T-helper 1 cell treated with Interleukin-12 subunit alpha and Interleukin-12 subunit beta and Interleukin-4 antibody, amounts not matched to agents 30 ng/mL and 1 ng/mL, for 36 hours (primary cell): ENCODE data around the gene VBP1. TPM values are rescaled to one million over a fixed set of nuclear protein-coding genes. Genes with fewer than 3 reads are reported as not detected.
"Not testable (repeated sequence)": the region's sequence is repeated elsewhere in the genome, so short reads cannot be mapped to it uniquely, and the experiment has no call there.

Experiments used
- intact Hi-C: fragments of 100-400 bp; cut with micrococcal nuclease; formaldehyde crosslinking; loops from one replicate; pipeline ENCODE4 v1.15.1; 2024
- total RNA-seq: library from RNA; stranded (reverse); gene quantifications from 2 replicates; pipeline ENCODE4 v1.2.3, GENCODE V29; 2022

VBP1 gene, protein sequence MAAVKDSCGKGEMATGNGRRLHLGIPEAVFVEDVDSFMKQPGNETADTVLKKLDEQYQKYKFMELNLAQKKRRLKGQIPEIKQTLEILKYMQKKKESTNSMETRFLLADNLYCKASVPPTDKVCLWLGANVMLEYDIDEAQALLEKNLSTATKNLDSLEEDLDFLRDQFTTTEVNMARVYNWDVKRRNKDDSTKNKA
- 62.7 and 68.8 TPM in 2 replicates for total RNA-seq

DNA sequence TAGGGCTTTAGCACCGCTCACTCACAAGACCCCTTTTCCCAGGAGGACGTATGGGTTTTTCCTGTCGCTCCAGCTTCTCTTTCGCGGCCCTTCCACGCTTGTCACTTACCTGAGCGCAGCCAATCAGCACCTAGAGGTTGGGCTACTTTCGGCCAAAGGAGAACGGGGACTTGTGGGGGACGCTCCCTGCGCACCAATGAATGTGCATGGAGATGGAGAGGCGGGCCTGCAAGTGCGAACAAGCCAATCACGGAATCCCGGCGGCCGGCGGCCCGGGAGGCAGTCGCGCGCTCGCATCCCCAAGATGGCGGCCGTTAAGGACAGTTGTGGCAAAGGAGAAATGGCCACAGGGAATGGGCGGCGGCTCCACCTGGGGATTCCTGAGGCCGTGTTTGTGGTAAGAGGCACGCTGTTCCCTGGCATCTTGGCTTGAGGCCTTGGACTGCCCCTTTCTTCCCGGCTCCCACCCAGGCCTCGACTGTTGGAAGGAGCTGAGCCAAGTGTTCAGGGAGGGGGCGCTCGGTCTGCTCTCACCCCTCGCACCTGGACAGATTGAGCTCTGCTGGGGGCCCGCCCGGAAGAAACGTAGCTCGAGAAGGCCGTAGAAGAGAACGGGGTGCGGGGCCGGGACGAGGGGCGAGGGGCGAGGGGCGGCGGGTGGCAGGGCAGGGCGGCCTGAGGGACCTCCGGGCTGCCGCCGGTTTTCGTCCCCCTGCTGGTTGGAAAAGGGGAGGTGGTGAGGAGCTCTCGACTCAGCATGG lies at the start of gene VBP1:
Gene VBP1, plus strand, starts transcription at position 282 of the 761 bp plus-strand sequence. Its CDS starts 23 bp downstream, at position 305.
- intact Hi-C loops: loop anchor here (1.0 to 2.0 kb wide), 8 partner anchors 27 to 664 kb away; partner anchors contain the start of genes BRCC3, CMC4, FUNDC2 and MTCP1

- intact Hi-C loops: no loop called here
These were observed 46.4 kb upstream of the VBP1 start for GRCh38 chrX:155169881-155170280.

DNA sequence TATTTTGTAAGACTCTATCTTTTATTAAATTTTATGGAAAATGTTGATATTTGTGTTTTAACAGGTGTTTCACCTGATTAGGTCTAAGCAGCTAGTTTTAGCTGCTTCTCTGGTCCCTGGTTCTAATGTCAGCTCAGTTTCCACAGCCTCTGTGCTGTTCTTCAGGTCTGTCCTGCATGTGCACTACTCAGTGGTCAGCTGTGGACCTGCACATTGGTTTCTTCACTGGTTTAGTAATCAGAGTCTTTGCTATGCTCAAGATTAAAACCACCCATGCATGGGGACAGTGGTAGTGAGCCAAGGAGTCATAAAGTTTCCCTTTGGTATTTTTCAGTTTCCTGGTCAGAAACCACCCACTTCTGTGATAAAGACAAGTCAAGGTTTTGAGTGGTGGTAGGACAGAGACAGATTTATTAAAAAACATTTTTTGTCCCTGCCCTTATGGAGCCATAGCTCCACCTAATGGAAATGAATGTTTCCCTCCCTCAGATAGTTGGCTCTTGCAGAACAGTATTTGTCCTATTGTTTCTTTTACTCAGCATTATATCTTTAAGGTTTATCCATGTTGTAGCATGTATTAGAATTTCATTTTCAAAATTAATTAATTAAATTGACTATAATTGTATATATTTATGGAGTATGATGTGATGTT lies 36.8 kb upstream of the VBP1 start:
- intact Hi-C loops: no loop called here

DNA sequence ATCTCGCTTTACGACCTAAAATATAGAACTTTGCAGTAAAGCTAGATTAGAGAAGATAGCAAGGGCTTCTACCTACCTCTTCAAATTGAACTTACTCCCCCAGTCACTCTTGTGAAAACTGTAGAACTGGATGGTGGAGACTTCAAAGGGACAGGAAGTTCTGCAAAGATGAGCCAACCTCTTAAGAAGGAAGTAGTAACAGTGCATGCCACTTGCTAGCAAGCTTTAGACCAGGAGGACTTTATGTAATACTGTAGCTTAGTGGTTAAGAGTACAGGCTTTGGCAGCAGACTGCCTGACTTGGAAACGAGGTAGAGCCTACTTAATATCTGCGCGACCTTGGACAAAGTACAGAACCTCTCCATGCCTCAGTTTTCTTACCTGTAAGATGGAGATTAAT lies 27.5 kb upstream of the VBP1 start:
- intact Hi-C loops: loop anchor here (1.0 kb wide), 1 partner anchor 28 kb away; the partner anchor contains the start of gene VBP1

- intact Hi-C loops: no loop called here
These were observed 5.1 kb upstream of the VBP1 start for GRCh38 chrX:155211208-155211607.

- intact Hi-C loops: no loop called here
These were observed 2.5 kb upstream of the VBP1 start for GRCh38 chrX:155213731-155214130.

GRCh38 chrX:155215443-155216178 lies 649 bp upstream of the VBP1 start:
- intact Hi-C loops: loop anchor here (1.0 to 2.0 kb wide), 8 partner anchors 26 to 665 kb away; partner anchors contain the start of genes BRCC3, CMC4, FUNDC2 and MTCP1

GRCh38 chrX:155216940-155217440 lies 730 bp downstream of the VBP1 start:
- intact Hi-C loops: loop anchor here (1.0 to 2.0 kb wide), 8 partner anchors 28 to 664 kb away; partner anchors contain the start of genes BRCC3, CMC4, FUNDC2 and MTCP1

- intact Hi-C loops: no loop called here
These were observed 2.5 kb downstream of the VBP1 start for GRCh38 chrX:155218777-155219176.

DNA sequence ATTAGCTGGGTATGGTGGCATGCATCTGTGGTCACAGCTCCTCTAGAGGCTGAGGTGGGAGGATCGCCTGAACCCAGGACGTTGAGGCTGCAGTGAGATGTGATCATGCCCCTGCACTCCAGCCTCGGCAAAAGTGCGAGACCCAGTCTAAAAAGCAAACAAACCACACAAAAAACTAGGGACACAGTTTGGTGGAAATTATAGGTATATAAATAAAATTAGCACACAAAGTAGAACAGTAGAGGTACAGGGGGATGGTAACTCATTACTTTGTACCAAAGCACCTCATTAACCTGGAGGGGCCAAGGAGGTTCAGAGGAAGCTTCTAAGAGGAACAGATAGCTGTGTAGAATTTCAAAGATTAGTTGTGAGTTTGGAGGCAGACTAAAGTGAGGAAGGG lies 5.1 kb downstream of the VBP1 start:
- intact Hi-C loops: no loop called here

DNA sequence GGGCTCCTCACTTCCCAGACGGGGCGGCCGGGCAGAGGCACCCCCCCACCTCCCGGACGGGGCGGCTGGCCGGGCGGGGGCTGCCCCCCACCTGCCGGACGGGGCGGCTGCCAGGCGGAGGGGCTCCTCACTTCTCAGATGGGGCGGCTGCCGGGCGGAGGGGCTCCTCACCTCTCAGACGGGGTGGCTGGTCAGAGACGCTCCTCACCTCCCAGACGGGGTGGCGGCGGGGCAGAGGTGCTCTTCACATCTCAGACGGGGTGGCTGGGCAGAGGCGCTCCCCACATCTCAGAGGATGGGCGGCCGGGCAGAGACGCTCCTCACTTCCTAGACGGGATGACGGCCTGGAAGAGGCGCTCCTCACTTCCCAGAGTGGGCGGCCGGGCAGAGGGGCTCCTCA lies 7.5 kb downstream of the VBP1 start:
- intact Hi-C loops: not testable (repeated sequence)

DNA sequence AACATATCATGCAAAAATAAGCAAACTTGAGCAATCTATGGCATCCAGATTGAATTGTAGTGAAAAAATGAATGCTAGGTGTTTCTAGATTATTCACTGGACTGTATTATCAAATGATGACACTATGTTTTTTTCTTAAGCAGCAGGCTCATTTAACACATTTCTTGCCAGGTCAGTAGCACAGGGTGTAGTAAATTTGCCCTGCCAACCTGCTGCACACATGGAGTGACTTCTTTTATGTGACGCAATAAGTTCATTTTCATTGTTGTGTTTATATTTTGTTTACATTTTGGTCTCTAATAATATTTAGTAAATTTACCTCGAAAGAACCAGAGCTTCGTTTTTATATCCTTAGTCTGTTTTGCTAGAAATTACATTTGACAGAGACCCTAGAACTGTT lies 9.5 kb downstream of the VBP1 start:
- intact Hi-C loops: no loop called here

DNA sequence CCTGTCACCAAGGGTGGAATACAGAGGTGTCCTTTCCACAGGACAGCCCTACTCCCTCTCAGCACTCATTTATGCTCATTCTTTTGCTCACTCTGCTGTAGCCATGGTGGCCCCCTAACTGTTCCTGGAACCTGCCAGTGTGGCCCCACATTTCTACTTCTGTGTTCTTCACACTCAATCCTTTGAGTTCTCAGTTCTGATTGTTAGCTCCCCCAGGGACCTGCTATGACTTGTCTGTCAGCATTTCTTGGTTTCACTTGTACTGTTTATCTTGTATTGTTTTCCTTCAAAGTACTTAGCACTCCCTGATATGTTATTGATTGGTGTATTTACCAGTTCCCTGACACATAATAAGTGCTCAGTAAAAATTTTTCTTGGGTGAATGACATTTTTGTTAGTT lies 14.9 kb downstream of the VBP1 start:
- intact Hi-C loops: no loop called here

DNA sequence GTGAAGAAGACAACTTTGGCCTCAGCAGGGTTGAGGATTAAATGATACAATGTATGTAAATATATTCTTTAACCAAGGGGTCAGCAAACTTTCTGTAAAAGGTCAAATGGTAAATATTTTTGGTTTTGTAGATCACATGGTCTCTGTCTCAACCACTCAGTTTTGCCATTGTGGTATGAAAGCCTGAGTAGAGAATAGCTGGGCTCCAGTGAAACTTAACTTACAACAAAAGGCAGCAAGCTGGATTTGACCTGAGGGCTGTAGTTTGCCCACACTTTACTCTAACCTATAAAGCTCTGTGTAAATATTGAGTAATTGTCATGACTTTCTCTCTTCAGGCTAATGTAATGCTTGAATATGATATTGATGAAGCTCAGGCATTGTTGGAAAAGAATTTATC lies 19.6 kb downstream of the VBP1 start:
- intact Hi-C loops: no loop called here

GRCh38 chrX:155237719-155238118 lies 21.5 kb downstream of the VBP1 start:
- intact Hi-C loops: no loop called here

- intact Hi-C loops: no loop called here
These were observed 26.0 kb downstream of the VBP1 start for GRCh38 chrX:155242300-155242699.

DNA sequence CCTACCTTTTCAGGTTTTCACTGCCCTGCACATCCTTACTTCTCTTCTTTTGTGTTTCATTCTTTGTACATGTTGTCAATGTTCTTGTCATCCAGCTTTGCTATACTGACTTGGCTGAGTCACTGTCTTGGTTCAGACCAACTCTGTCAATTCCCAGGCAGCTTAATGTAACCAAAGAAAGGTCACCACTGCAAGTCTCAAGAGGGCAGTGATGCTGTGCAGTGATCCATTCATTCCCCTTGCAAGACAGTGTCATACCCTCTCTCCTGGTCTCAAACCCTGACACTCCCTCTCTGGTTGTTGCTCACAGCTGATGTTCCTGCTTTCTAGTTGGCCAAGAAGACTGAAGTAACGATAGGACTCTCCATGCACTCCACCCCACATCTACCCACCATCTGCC lies 30.5 kb downstream of the VBP1 start:
- intact Hi-C loops: no loop called here

DNA sequence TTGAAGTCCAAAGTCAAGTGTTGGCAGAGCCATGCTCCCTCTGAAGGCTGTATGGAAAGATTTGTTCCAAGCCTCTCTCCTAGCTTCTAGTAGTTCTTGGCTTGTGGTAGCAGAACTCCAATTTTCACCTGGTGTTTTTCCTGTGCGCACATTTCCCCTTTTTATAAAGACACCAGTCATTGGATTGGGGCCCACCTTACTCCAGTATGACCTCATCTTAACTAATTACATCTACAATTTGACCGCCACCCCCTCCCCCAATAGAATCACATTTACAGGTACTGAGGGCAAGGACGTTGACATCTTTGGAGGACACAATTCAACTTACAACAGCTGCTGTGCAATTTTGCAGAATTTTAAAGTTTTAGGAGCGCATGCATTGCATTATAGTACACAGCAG lies 31.2 kb downstream of the VBP1 start:
- intact Hi-C loops: no loop called here

DNA sequence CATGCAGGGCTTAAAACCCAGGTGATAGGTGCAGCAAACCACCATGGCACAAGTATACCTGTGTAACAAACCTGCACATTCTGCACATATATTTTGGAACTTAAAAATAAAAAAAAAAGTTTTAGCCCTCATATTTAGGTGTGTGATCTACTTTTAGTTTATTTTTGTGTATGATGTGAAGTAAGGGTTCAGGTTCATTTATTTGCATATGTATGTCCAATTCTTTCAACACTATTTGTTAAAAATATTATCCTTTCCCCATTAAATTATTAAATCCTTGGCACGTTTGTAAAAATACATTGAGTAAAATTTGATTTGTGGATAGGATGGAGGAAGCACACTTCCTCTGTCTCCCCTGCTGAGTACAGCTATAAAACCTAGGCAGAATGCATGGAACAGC lies 35.1 kb downstream of the VBP1 start:
- intact Hi-C loops: no loop called here

GRCh38 chrX:155259752-155260151 lies 43.5 kb downstream of the VBP1 start:
- intact Hi-C loops: loop anchor here (5.0 kb wide), 1 partner anchor 187 kb away; the partner anchor contains the start of genes BRCC3, CMC4 and MTCP1
